Ecto neural progenitor cell (in vitro differentiated cells): Measurements from ENCODE around the gene ABHD4.
A peak's percentile ranks its signal among the peaks of the same experiment; 100 is the strongest.
"Not testable (repeated sequence)": the region's sequence is repeated elsewhere in the genome, so short reads cannot be mapped to it uniquely, and the experiment has no call there.

Experiments
- DNase-seq: peaks from one replicate; pipeline ENCODE4 v3.0.0-alpha.2; 2018; ENCODE audit warnings: low spot score

Gene ABHD4

GRCh38 chr14:22589096-22589839, 8.8 kb upstream of the ABHD4 start, which contains the start of gene DAD1:
Gene DAD1, minus strand, starts transcription at chr14:22589224. Its CDS starts 67 bp downstream, at chr14:22589157.
- peak; percentile 100 for DNase-seq

- DNase-seq, result no peak
These were observed 4.9 kb upstream of the ABHD4 start for GRCh38 chr14:22593189-22593588.

- DNase-seq, result no peak
These were observed 4.5 kb upstream of the ABHD4 start for GRCh38 chr14:22593601-22594000.

- DNase-seq, result no peak
These were observed 3.9 kb upstream of the ABHD4 start for GRCh38 chr14:22594156-22594716.

GRCh38 chr14:22596354-22596879, 1.7 kb upstream of the ABHD4 start:
- DNase-seq, result no peak

- DNase-seq, result no peak
These were observed 835 bp upstream of the ABHD4 start for GRCh38 chr14:22597265-22597664.

- no peak for DNase-seq
These were observed 365 bp upstream of the ABHD4 start for GRCh38 chr14:22597771-22598098.

- no peak for DNase-seq
These were observed 770 bp downstream of the ABHD4 start for GRCh38 chr14:22598896-22599244.

GRCh38 chr14:22599349-22599748, 1.2 kb downstream of the ABHD4 start:
- DNase-seq, result no peak

- no peak for DNase-seq
These were observed 1.9 kb downstream of the ABHD4 start for GRCh38 chr14:22600027-22600426.

- DNase-seq, result no peak
These were observed 3.4 kb downstream of the ABHD4 start for GRCh38 chr14:22601456-22601855.

- no peak for DNase-seq
These were observed 3.9 kb downstream of the ABHD4 start for GRCh38 chr14:22601996-22602395.

- no peak for DNase-seq
These were observed 4.8 kb downstream of the ABHD4 start for GRCh38 chr14:22602862-22603261.

- no peak for DNase-seq
These were observed 8.3 kb downstream of the ABHD4 start for GRCh38 chr14:22606380-22606779.

- no peak for DNase-seq
These were observed 9.2 kb downstream of the ABHD4 start for GRCh38 chr14:22607291-22607690.

GRCh38 chr14:22610931-22611330, 12.8 kb downstream of the ABHD4 start:
- peak; percentile 24 for DNase-seq

- peak; percentile 24 for DNase-seq
These were observed 15.1 kb downstream of the ABHD4 start for GRCh38 chr14:22613106-22613695.

GRCh38 chr14:22613736-22614239, 15.7 kb downstream of the ABHD4 start:
- DNase-seq, result no peak

- peak; percentile 40 for DNase-seq
These were observed 16.2 kb downstream of the ABHD4 start for GRCh38 chr14:22614240-22614799.

- not testable (repeated sequence) for DNase-seq
These were observed 17.7 kb downstream of the ABHD4 start for GRCh38 chr14:22615765-22616164.

- DNase-seq, result no peak
These were observed 24.2 kb downstream of the ABHD4 start for GRCh38 chr14:22622255-22622654.

- DNase-seq, result no peak
These were observed 24.9 kb downstream of the ABHD4 start for GRCh38 chr14:22623047-22623446.

- no peak for DNase-seq
These were observed 28.5 kb downstream of the ABHD4 start for GRCh38 chr14:22626590-22626989.
